Measurements from ENCODE around the gene LAMB3. TPM values are rescaled to one million over a fixed set of nuclear protein-coding genes. Genes with fewer than 3 reads are reported as not detected.
A peak's percentile ranks its signal among the peaks of the same experiment; 100 is the strongest.

The LAMB3 gene
- total and polyA plus RNA-seq, 12 donors = 1.6 to 6.0 (median 3.7) TPM

DNA sequence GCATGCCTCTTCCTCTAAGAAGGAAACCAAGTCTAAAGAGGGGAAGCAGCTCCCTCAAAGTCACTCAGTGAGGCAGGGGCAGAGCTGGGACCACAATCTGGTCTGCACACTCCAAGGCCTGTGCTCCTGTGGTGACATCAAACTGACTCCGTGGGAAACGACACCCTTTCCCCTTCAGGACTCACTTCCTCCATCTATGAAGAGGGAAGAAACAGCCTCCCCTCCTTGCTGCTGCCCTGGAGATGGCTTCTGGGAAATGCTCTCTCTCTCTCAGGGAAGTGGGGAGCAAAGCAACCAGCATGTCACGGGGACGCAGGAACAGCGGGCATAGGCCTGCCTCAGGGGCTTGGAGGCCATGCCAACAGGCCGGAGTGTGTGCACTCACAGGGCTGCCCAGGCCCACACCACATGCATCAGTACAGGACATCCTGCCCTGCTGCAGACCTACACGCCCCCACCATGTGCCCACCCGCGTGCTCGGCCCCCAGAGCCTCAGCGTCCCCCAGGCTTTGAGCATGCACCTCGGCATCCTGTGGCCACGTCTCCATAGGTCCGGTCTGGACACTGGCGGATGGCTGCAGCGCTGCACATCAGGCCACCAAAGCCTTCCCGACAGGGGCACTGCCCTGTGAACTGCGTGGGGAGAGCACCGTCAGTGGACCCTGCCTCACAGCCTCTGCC, 25.7 kb downstream of the LAMB3 start:
- Histone ChIP-seq H3K27ac (peak overlapping the region in 8 of 10 donors; percentile 36 to 82 (median 70)), H3K9me3 (no peaks in the 10 kb centered on the region), H3K4me1 (peaks cover 21 to 65% (median 47%) of the 10 kb centered on the region in 9 donors), H3K4me3 (no peak overlapping the region), H3K27me3 (no peaks in the 10 kb centered on the region), H3K36me3 (no peaks in the 10 kb centered on the region)
- TF ChIP-seq, protein P1, sequence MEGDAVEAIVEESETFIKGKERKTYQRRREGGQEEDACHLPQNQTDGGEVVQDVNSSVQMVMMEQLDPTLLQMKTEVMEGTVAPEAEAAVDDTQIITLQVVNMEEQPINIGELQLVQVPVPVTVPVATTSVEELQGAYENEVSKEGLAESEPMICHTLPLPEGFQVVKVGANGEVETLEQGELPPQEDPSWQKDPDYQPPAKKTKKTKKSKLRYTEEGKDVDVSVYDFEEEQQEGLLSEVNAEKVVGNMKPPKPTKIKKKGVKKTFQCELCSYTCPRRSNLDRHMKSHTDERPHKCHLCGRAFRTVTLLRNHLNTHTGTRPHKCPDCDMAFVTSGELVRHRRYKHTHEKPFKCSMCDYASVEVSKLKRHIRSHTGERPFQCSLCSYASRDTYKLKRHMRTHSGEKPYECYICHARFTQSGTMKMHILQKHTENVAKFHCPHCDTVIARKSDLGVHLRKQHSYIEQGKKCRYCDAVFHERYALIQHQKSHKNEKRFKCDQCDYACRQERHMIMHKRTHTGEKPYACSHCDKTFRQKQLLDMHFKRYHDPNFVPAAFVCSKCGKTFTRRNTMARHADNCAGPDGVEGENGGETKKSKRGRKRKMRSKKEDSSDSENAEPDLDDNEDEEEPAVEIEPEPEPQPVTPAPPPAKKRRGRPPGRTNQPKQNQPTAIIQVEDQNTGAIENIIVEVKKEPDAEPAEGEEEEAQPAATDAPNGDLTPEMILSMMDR (IDR thresholded peaks at IDR 0.05) = no peak
- intact Hi-C loops (cut with DNase I) = loop anchor here in 9 of 10 donors (2.0 to 10.0 kb wide), 11 partner anchors 24 to 121 kb away; no protein-coding TSS in a partner anchor
- DNase-seq (no peak), ATAC-seq (no peak)
- WGBS, 2 donors = 85 to 87% methylated on average over 19 of the region's 19 CpGs

DNA sequence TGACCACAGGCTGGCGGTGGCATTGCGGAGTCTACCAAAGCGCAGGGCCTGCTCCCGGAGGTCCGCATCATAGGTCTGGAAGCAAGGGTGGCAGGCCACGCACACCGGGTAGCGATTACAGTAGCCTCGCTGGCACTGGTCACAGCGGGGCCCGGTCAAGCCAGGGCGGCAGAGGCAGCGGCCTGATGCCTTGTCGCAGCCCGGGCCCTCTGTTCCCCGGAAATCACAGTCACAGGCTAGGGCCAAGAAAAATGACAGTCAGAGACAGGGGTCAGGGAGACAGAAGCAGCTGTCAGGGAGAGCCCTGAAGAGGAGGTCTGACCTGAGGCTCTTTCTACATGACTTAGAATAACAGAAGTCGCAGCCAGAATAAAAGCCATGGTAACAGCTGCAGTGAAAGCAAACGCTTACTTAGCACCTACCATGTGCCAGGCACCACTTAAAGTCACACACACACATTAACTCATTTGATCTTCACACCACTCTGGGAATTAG, 26.4 kb downstream of the LAMB3 start:
- ATAC-seq (peak in 7 of 8 donors; percentile 3 to 23 (median 17)), DNase-seq (peak in 1 of 2 donors; percentile 26)
- Histone ChIP-seq H3K9me3 (no peaks in the 10 kb centered on the region), H3K27ac (peak overlapping the region in 9 of 10 donors; percentile 36 to 82 (median 70)), H3K4me1 (peaks cover 25 to 65% (median 46%) of the 10 kb centered on the region in 9 donors), H3K36me3 (no peaks in the 10 kb centered on the region), H3K4me3 (no peak overlapping the region), H3K27me3 (no peaks in the 10 kb centered on the region)
- 72 to 75% methylated on average over 18 of the region's 18 CpGs for WGBS, 2 donors
- intact Hi-C loops (cut with DNase I) = loop anchor here in 9 of 10 donors (2.0 to 10.0 kb wide), 11 partner anchors 23 to 121 kb away; no protein-coding TSS in a partner anchor
- TF ChIP-seq, protein P1 (IDR thresholded peaks at IDR 0.05) = no peak

DNA sequence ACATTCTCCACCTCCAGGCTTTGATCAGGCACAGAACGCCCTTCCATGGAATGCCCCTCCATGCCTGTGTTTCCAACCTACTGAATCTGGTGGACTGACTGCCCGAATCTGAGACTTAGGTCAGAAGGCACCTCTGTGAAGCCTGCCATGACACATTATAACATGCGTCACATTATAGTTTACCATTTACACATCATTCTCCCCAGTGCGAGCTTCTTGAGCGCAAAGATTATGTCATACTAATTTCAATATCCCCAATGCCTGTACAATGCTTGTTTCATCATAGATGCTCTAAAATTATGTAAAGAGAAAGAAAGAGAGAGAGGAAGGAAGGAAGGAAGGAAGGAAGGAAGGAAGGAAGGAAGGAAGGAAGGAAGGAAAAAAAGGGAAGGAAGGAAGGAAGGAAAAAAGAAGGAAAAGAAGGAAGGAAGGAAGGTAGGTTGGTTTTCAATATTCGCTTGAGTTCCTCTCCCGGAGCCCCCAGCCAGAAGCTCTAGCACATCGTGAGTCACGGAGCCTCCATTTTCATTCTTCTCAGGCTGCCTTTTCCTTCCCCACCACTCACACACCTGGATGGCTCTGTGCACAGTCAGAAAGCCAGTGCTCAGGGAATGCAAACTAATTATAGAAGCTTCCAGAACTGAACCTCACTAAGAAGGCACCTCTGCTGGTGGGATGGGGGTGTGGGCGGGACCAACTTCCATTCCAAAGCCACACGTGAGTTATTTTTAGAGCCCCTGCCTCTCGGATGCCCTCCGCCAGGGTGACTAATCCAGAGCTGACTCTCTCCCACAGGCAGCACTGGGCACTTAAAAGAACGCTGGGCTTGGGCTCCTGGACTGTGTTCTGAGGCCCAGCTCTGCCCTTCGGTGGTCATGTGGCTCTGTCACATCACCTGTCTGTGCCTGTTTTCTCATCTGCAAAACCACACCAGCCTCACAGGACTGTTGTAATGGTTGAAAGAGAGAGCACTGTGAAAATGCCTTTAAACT, 27.4 kb downstream of the LAMB3 start:
- Histone ChIP-seq H3K4me3 (no peak overlapping the region), H3K36me3 (no peaks in the 10 kb centered on the region), H3K27me3 (no peaks in the 10 kb centered on the region), H3K4me1 (peaks cover 25 to 60% (median 47%) of the 10 kb centered on the region in 9 donors), H3K9me3 (no peaks in the 10 kb centered on the region), H3K27ac (peak overlapping the region in 9 of 10 donors; percentile 36 to 82 (median 70))
- DNase-seq = peak; percentile 38 to 62
- 68 to 71% methylated on average over 15 of the region's 15 CpGs for WGBS, 2 donors
- TF ChIP-seq, protein P1 (IDR thresholded peaks at IDR 0.05) = peak in 2 of 9 donors; percentile 11 to 26
- intact Hi-C loops (cut with DNase I) = loop anchor here in 8 of 10 donors (5.0 to 10.0 kb wide), 7 partner anchors 33 to 122 kb away; no protein-coding TSS in a partner anchor
- ATAC-seq = peak; percentile 48 to 85 (median 70)

All from heart right ventricle (tissue), 16 donors.